ENCODE measurements around the gene TNS2. TPM values are rescaled to one million over a fixed set of nuclear protein-coding genes. Genes with fewer than 3 reads are reported as not detected.

The TNS2 gene
- total RNA-seq, 4 donors from 2014 or later = 173 to 226 (median 202) TPM

- H3K4me1 ChIP-seq = peaks cover 62 to 96% (median 94%) of the 10 kb centered on the region in 4 donors
- no peak for TF ChIP-seq EP300 (IDR thresholded peaks at IDR 0.05)
- TF ChIP-seq CTCF (IDR thresholded peaks at IDR 0.05) = no peak
- TF ChIP-seq POLR2AphosphoS5 (IDR thresholded peaks at IDR 0.05) = peak in 1 of 2 donors; percentile 85
- peak; percentile 70 for TF ChIP-seq POLR2A (IDR thresholded peaks at IDR 0.05; ENCODE audit: low read depth)
- no peaks in the 10 kb centered on the region for H3K27me3 ChIP-seq
- WGBS = 19% methylated on average over 22 of the region's 48 CpGs
- H3K36me3 ChIP-seq = peaks cover 11 to 71% (median 46%) of the 10 kb centered on the region in 4 donors
- peak; percentile 99 for DNase-seq (ENCODE audit: extremely low spot score)
- H3K27ac ChIP-seq (replicated peaks in 1 of 4) = peak overlapping the region; percentile 97 to 99 (median 98)
- intact Hi-C loops (cut with DNase I) = no loop called here
- peak overlapping the region; percentile 76 to 82 (median 79) for H3K4me3 ChIP-seq
- H3K9me3 ChIP-seq = no peaks in the 10 kb centered on the region
Observed at GRCh38 chr12:53054112-53054878, 4.4 kb downstream of the TNS2 start.

- Histone ChIP-seq H3K36me3 (peaks cover 19 to 85% (median 60%) of the 10 kb centered on the region in 4 donors), H3K4me1 (peaks cover 74 to 96% (median 94%) of the 10 kb centered on the region in 4 donors), H3K4me3 (no peak overlapping the region), H3K27ac (replicated peaks in 1 of 4) (peak overlapping the region; percentile 10 to 99 (median 98)), H3K9me3 (no peaks in the 10 kb centered on the region), H3K27me3 (no peaks in the 10 kb centered on the region)
- DNase-seq (ENCODE audit: extremely low spot score) = no peak
- intact Hi-C loops (cut with DNase I) = no loop called here
- WGBS = 80% methylated on average over 10 of the region's 15 CpGs
- no peak for TF ChIP-seq POLR2A (IDR thresholded peaks at IDR 0.05; ENCODE audit: low read depth)
- no peak for TF ChIP-seq EP300 (IDR thresholded peaks at IDR 0.05)
- TF ChIP-seq CTCF (IDR thresholded peaks at IDR 0.05) = no peak
- TF ChIP-seq POLR2AphosphoS5 (IDR thresholded peaks at IDR 0.05) = no peak
Observed at GRCh38 chr12:53055471-53056266, 5.8 kb downstream of the TNS2 start.

GRCh38 chr12:53056296-53056695 is 6.4 kb downstream of the TNS2 start:
- intact Hi-C loops (cut with DNase I) = no loop called here
- Histone ChIP-seq H3K4me3 (no peak overlapping the region), H3K27ac (replicated peaks in 1 of 4) (peak overlapping the region in 3 of 4 donors; percentile 19 to 99 (median 30)), H3K4me1 (peaks cover 80 to 96% (median 94%) of the 10 kb centered on the region in 4 donors), H3K9me3 (no peaks in the 10 kb centered on the region), H3K36me3 (peaks cover 19 to 91% (median 66%) of the 10 kb centered on the region in 4 donors), H3K27me3 (no peaks in the 10 kb centered on the region)
- 71% methylated on average over 5 of the region's 5 CpGs for WGBS
- no peak for TF ChIP-seq CTCF (IDR thresholded peaks at IDR 0.05)
- TF ChIP-seq POLR2AphosphoS5 (IDR thresholded peaks at IDR 0.05) = no peak
- no peak for TF ChIP-seq EP300 (IDR thresholded peaks at IDR 0.05)
- DNase-seq (ENCODE audit: extremely low spot score) = no peak

- Histone ChIP-seq H3K4me3 (no peak overlapping the region), H3K36me3 (peaks cover 19 to 93% (median 69%) of the 10 kb centered on the region in 4 donors), H3K27ac (replicated peaks in 1 of 4) (peak overlapping the region in 3 of 4 donors; percentile 3 to 99 (median 30)), H3K9me3 (no peaks in the 10 kb centered on the region), H3K27me3 (no peaks in the 10 kb centered on the region), H3K4me1 (peaks cover 80 to 96% (median 94%) of the 10 kb centered on the region in 4 donors)
- no peak for DNase-seq (ENCODE audit: extremely low spot score)
- TF ChIP-seq POLR2A (IDR thresholded peaks at IDR 0.05; ENCODE audit: low read depth) (no peak), CTCF (IDR thresholded peaks at IDR 0.05) (no peak), EP300 (IDR thresholded peaks at IDR 0.05) (no peak), POLR2AphosphoS5 (IDR thresholded peaks at IDR 0.05) (no peak)
- intact Hi-C loops (cut with DNase I) = no loop called here
- WGBS = 91% methylated on average over 7 of the region's 7 CpGs
Observed at GRCh38 chr12:53056901-53057300, 7.0 kb downstream of the TNS2 start.

All from esophagus muscularis mucosa (tissue), 4 donors.